ENCODE data around the gene GFRA3.

The GFRA3 gene

GRCh38 chr5:138238034-138238433 lies 36.4 kb downstream of the GFRA3 start:
- no peaks in the 10 kb centered on the region for H3K9me3 ChIP-seq (ENCODE audit: control insufficient read depth, insufficient read depth, low read length)
- H3K4me1 ChIP-seq (ENCODE audit: insufficient read depth, low read length): no peaks in the 10 kb centered on the region
- H3K36me3 ChIP-seq (ENCODE audit: insufficient read depth, low read length): no peaks in the 10 kb centered on the region
- H3K9ac ChIP-seq (ENCODE audit: low read depth, low read length): no peak overlapping the region

- Histone ChIP-seq H3K9ac (ENCODE audit: low read depth, low read length) (no peak overlapping the region), H3K9me3 (ENCODE audit: control insufficient read depth, insufficient read depth, low read length) (no peaks in the 10 kb centered on the region), H3K4me1 (ENCODE audit: insufficient read depth, low read length) (peaks cover 10% of the 10 kb centered on the region), H3K36me3 (ENCODE audit: insufficient read depth, low read length) (no peaks in the 10 kb centered on the region)
Observed at GRCh38 chr5:138234651-138235050, 39.8 kb downstream of the GFRA3 start.

GRCh38 chr5:138233280-138233679 lies 41.1 kb downstream of the GFRA3 start:
- no peak overlapping the region for H3K9ac ChIP-seq (ENCODE audit: low read depth, low read length)
- H3K9me3 ChIP-seq (ENCODE audit: control insufficient read depth, insufficient read depth, low read length): no peaks in the 10 kb centered on the region
- H3K4me1 ChIP-seq (ENCODE audit: insufficient read depth, low read length): peaks cover 10% of the 10 kb centered on the region
- H3K36me3 ChIP-seq (ENCODE audit: insufficient read depth, low read length): no peaks in the 10 kb centered on the region

GRCh38 chr5:138230981-138231589 lies 43.3 kb downstream of the GFRA3 start:
- Histone ChIP-seq H3K9me3 (ENCODE audit: control insufficient read depth, insufficient read depth, low read length) (no peaks in the 10 kb centered on the region), H3K4me1 (ENCODE audit: insufficient read depth, low read length) (peaks cover 10% of the 10 kb centered on the region), H3K9ac (ENCODE audit: low read depth, low read length) (peak overlapping the region; percentile 10; the same call in 1 of the 2 replicates), H3K36me3 (ENCODE audit: insufficient read depth, low read length) (no peaks in the 10 kb centered on the region)

- H3K4me1 ChIP-seq (ENCODE audit: insufficient read depth, low read length): peaks cover 10% of the 10 kb centered on the region
- no peaks in the 10 kb centered on the region for H3K36me3 ChIP-seq (ENCODE audit: insufficient read depth, low read length)
- H3K9me3 ChIP-seq (ENCODE audit: control insufficient read depth, insufficient read depth, low read length): no peaks in the 10 kb centered on the region
- no peak overlapping the region for H3K9ac ChIP-seq (ENCODE audit: low read depth, low read length)
Observed at GRCh38 chr5:138230261-138230660, 44.2 kb downstream of the GFRA3 start.

- H3K9ac ChIP-seq (ENCODE audit: low read depth, low read length): no peak overlapping the region
- H3K4me1 ChIP-seq (ENCODE audit: insufficient read depth, low read length): peaks cover 10% of the 10 kb centered on the region
- H3K9me3 ChIP-seq (ENCODE audit: control insufficient read depth, insufficient read depth, low read length): no peaks in the 10 kb centered on the region
- no peaks in the 10 kb centered on the region for H3K36me3 ChIP-seq (ENCODE audit: insufficient read depth, low read length)
Observed at GRCh38 chr5:138229387-138229786, 45.0 kb downstream of the GFRA3 start.

GRCh38 chr5:138226910-138227309 lies 47.5 kb downstream of the GFRA3 start:
- Histone ChIP-seq H3K9me3 (ENCODE audit: control insufficient read depth, insufficient read depth, low read length) (no peaks in the 10 kb centered on the region), H3K9ac (ENCODE audit: low read depth, low read length) (no peak overlapping the region), H3K4me1 (ENCODE audit: insufficient read depth, low read length) (peaks cover 10% of the 10 kb centered on the region), H3K36me3 (ENCODE audit: insufficient read depth, low read length) (no peaks in the 10 kb centered on the region)

- Histone ChIP-seq H3K4me1 (ENCODE audit: insufficient read depth, low read length) (no peaks in the 10 kb centered on the region), H3K36me3 (ENCODE audit: insufficient read depth, low read length) (no peaks in the 10 kb centered on the region), H3K9me3 (ENCODE audit: control insufficient read depth, insufficient read depth, low read length) (no peaks in the 10 kb centered on the region), H3K9ac (ENCODE audit: low read depth, low read length) (no peak overlapping the region)
Observed at GRCh38 chr5:138224712-138225111, 49.7 kb downstream of the GFRA3 start.

GRCh38 chr5:138223532-138223931 lies 50.9 kb downstream of the GFRA3 start:
- Histone ChIP-seq H3K9ac (ENCODE audit: low read depth, low read length) (no peak overlapping the region), H3K36me3 (ENCODE audit: insufficient read depth, low read length) (no peaks in the 10 kb centered on the region), H3K4me1 (ENCODE audit: insufficient read depth, low read length) (no peaks in the 10 kb centered on the region), H3K9me3 (ENCODE audit: control insufficient read depth, insufficient read depth, low read length) (peaks cover 3% of the 10 kb centered on the region)

GRCh38 chr5:138216799-138217198 lies 57.6 kb downstream of the GFRA3 start:
- Histone ChIP-seq H3K4me1 (ENCODE audit: insufficient read depth, low read length) (no peaks in the 10 kb centered on the region), H3K36me3 (ENCODE audit: insufficient read depth, low read length) (no peaks in the 10 kb centered on the region), H3K9me3 (ENCODE audit: control insufficient read depth, insufficient read depth, low read length) (peaks cover 3% of the 10 kb centered on the region)

GRCh38 chr5:138213161-138214029 lies 61.0 kb downstream of the GFRA3 start, which contains the start of gene CDC23:
TSS of gene CDC23 (minus strand) at chr5:138213323. CDS start at chr5:138213312, 11 bp downstream.
- no peaks in the 10 kb centered on the region for H3K36me3 ChIP-seq (ENCODE audit: insufficient read depth, low read length)
- H3K4me1 ChIP-seq (ENCODE audit: insufficient read depth, low read length): no peaks in the 10 kb centered on the region
- H3K9me3 ChIP-seq (ENCODE audit: control insufficient read depth, insufficient read depth, low read length): no peaks in the 10 kb centered on the region
- peak within 1 kb of the TSS; percentile 90 for H3K9ac ChIP-seq (ENCODE audit: low read depth, low read length)

More at GRCh38 chr5:138216799-138217198, 57.6 kb downstream of the GFRA3 start:
- H3K9ac ChIP-seq (ENCODE audit: low read depth, low read length): no peak overlapping the region

- Histone ChIP-seq H3K9ac (ENCODE audit: low read depth, low read length) (peak overlapping the region; percentile 84), H3K9me3 (ENCODE audit: control insufficient read depth, insufficient read depth, low read length) (no peaks in the 10 kb centered on the region), H3K36me3 (ENCODE audit: insufficient read depth, low read length) (no peaks in the 10 kb centered on the region), H3K4me1 (ENCODE audit: insufficient read depth, low read length) (no peaks in the 10 kb centered on the region)
Observed at GRCh38 chr5:138212828-138213160, 61.6 kb downstream of the GFRA3 start.

- H3K4me1 ChIP-seq (ENCODE audit: insufficient read depth, low read length): no peaks in the 10 kb centered on the region
- H3K9ac ChIP-seq (ENCODE audit: low read depth, low read length): no peak overlapping the region
- H3K9me3 ChIP-seq (ENCODE audit: control insufficient read depth, insufficient read depth, low read length): no peaks in the 10 kb centered on the region
- H3K36me3 ChIP-seq (ENCODE audit: insufficient read depth, low read length): peaks cover 3% of the 10 kb centered on the region; the same call in 1 of the 2 replicates
Observed at GRCh38 chr5:138210985-138211384, 63.4 kb downstream of the GFRA3 start.
